ENCODE results near the gene LRRC73. TPM values are rescaled to one million over a fixed set of nuclear protein-coding genes. Genes with fewer than 3 reads are reported as not detected.

LRRC73 gene
- total and polyA plus RNA-seq, 10 donors: 0.11 to 1.3 (median 0.64) TPM

- Histone ChIP-seq H3K4me1 (peaks cover 0 to 13% (median 0%) of the 10 kb centered on the region in 6 donors), H3K36me3 (peaks cover 0 to 55% (median 0%) of the 10 kb centered on the region in 6 donors), H3K27ac (no peak overlapping the region), H3K9me3 (no peaks in the 10 kb centered on the region), H3K4me3 (no peak overlapping the region), H3K27me3 (replicated peaks in 1 of 7) (no peaks in the 10 kb centered on the region)
- DNase-seq: no peak
- intact Hi-C loops (cut with DNase I; ENCODE audit: low total_unique reads): no loop called here
- no peak for TF ChIP-seq POLR2A (IDR thresholded peaks at IDR 0.05)
- TF ChIP-seq CTCF (IDR thresholded peaks at IDR 0.05 in 8 of 11, conservative IDR thresholded peaks at IDR 0.05 in 3 of 11): no peak
- TF ChIP-seq POLR2AphosphoS5 (IDR thresholded peaks at IDR 0.05): no peak
- WGBS, 5 donors: 72 to 94% (median 92%) methylated on average over 10 to 12 of the region's 12 CpGs
Measured at GRCh38 chr6:43489277-43490072, 20.7 kb downstream of the LRRC73 start.

GRCh38 chr6:43488667-43489276 lies 21.4 kb downstream of the LRRC73 start:
- intact Hi-C loops (cut with DNase I; ENCODE audit: low total_unique reads): no loop called here
- H3K27ac ChIP-seq: no peak overlapping the region
- no peak for TF ChIP-seq POLR2A (IDR thresholded peaks at IDR 0.05)
- no peak for TF ChIP-seq CTCF (IDR thresholded peaks at IDR 0.05 in 8 of 11, conservative IDR thresholded peaks at IDR 0.05 in 3 of 11)
- no peak for DNase-seq
- no peaks in the 10 kb centered on the region for H3K9me3 ChIP-seq
- H3K27me3 ChIP-seq (replicated peaks in 1 of 7): no peaks in the 10 kb centered on the region
- H3K4me3 ChIP-seq: no peak overlapping the region
- peaks cover 0 to 13% (median 0%) of the 10 kb centered on the region in 6 donors for H3K4me1 ChIP-seq
- 61 to 84% (median 75%) methylated on average over 4 of the region's 4 CpGs for WGBS, 5 donors
- peaks cover 0 to 50% (median 0%) of the 10 kb centered on the region in 6 donors for H3K36me3 ChIP-seq

- no peak for DNase-seq
- Histone ChIP-seq H3K27ac (no peak overlapping the region), H3K36me3 (peaks cover 0 to 20% (median 0%) of the 10 kb centered on the region in 6 donors), H3K4me1 (peaks cover 16 to 63% (median 38%) of the 10 kb centered on the region in 6 donors), H3K4me3 (no peak overlapping the region), H3K27me3 (replicated peaks in 1 of 7) (no peaks in the 10 kb centered on the region), H3K9me3 (no peaks in the 10 kb centered on the region)
- TF ChIP-seq POLR2A (IDR thresholded peaks at IDR 0.05) (no peak), POLR2AphosphoS5 (IDR thresholded peaks at IDR 0.05) (no peak), CTCF (IDR thresholded peaks at IDR 0.05 in 8 of 11, conservative IDR thresholded peaks at IDR 0.05 in 3 of 11) (no peak)
- WGBS, 5 donors: 91 to 93% (median 92%) methylated on average over 11 of the region's 11 CpGs
- intact Hi-C loops (cut with DNase I; ENCODE audit: low total_unique reads): no loop called here
Measured at GRCh38 chr6:43481591-43482236, 28.4 kb downstream of the LRRC73 start.

GRCh38 chr6:43481075-43481474 lies 29.1 kb downstream of the LRRC73 start:
- TF ChIP-seq POLR2A (IDR thresholded peaks at IDR 0.05) (no peak), CTCF (IDR thresholded peaks at IDR 0.05 in 8 of 11, conservative IDR thresholded peaks at IDR 0.05 in 3 of 11) (no peak), POLR2AphosphoS5 (IDR thresholded peaks at IDR 0.05) (no peak)
- DNase-seq: no peak
- H3K4me1 ChIP-seq: peaks cover 16 to 65% (median 40%) of the 10 kb centered on the region in 6 donors
- H3K27me3 ChIP-seq (replicated peaks in 1 of 7): no peaks in the 10 kb centered on the region
- H3K4me3 ChIP-seq: no peak overlapping the region
- WGBS, 5 donors: 91 to 96% (median 93%) methylated on average over 2 of the region's 2 CpGs
- intact Hi-C loops (cut with DNase I; ENCODE audit: low total_unique reads): no loop called here
- peaks cover 0 to 14% (median 0%) of the 10 kb centered on the region in 6 donors for H3K36me3 ChIP-seq
- no peaks in the 10 kb centered on the region for H3K9me3 ChIP-seq
- H3K27ac ChIP-seq: no peak overlapping the region

Measured in spleen (tissue), 11 donors.